ENCODE results near the gene ESPNL. TPM values are rescaled to one million over a fixed set of nuclear protein-coding genes. Genes with fewer than 3 reads are reported as not detected.
"Not testable (repeated sequence)": the region's sequence is repeated elsewhere in the genome, so short reads cannot be mapped to it uniquely, and the experiment has no call there.

Gene ESPNL
- total RNA-seq, 2 donors from 2014 or later, result 0.15 to 0.26 TPM

- intact Hi-C loops (cut with DNase I), result no loop called here
- ATAC-seq (peak in 1 of 2 donors; percentile 16), DNase-seq (peak; percentile 14)
These were observed 7.6 kb downstream of the ESPNL start for GRCh38 chr2:238107525-238108422.

GRCh38 chr2:238108423-238109183 is 8.5 kb downstream of the ESPNL start:
- peak; percentile 31 to 38 for ATAC-seq
- peak; percentile 18 for DNase-seq
- intact Hi-C loops (cut with DNase I), result no loop called here

GRCh38 chr2:238113611-238114010 is 13.5 kb downstream of the ESPNL start:
- DNase-seq (no peak), ATAC-seq (no peak)
- intact Hi-C loops (cut with DNase I), result no loop called here

GRCh38 chr2:238114331-238114841 is 14.2 kb downstream of the ESPNL start:
- intact Hi-C loops (cut with DNase I), result no loop called here
- ATAC-seq (no peak), DNase-seq (peak; percentile 12)

- DNase-seq, result no peak
- no peak for ATAC-seq
- intact Hi-C loops (cut with DNase I), result no loop called here
These were observed 14.9 kb downstream of the ESPNL start for GRCh38 chr2:238114851-238115660.

- DNase-seq; intact Hi-C loops (cut with DNase I); ATAC-seq: not testable (repeated sequence)
These were observed 15.6 kb downstream of the ESPNL start for GRCh38 chr2:238115709-238116108.

- intact Hi-C loops (cut with DNase I), result no loop called here
These were observed 16.4 kb downstream of the ESPNL start for GRCh38 chr2:238116298-238117198.

GRCh38 chr2:238117199-238118154 is 17.3 kb downstream of the ESPNL start:
- DNase-seq, result peak; percentile 14
- intact Hi-C loops (cut with DNase I), result no loop called here
- ATAC-seq, result no peak

More at GRCh38 chr2:238116298-238117198, 16.4 kb downstream of the ESPNL start:
- DNase-seq (peak; percentile 11), ATAC-seq (no peak)

GRCh38 chr2:238119756-238120462 is 19.8 kb downstream of the ESPNL start:
- intact Hi-C loops (cut with DNase I), result no loop called here
- ATAC-seq (no peak), DNase-seq (peak; percentile 14)

- intact Hi-C loops (cut with DNase I), result no loop called here
- DNase-seq (peak; percentile 30), ATAC-seq (peak; percentile 45 to 78)
These were observed 20.5 kb downstream of the ESPNL start for GRCh38 chr2:238120463-238121298.

- DNase-seq (peak; percentile 12), ATAC-seq (no peak)
- intact Hi-C loops (cut with DNase I), result no loop called here
These were observed 21.6 kb downstream of the ESPNL start for GRCh38 chr2:238121511-238122286.

GRCh38 chr2:238122287-238123217 is 22.4 kb downstream of the ESPNL start:
- intact Hi-C loops (cut with DNase I), result no loop called here
- ATAC-seq (no peak), DNase-seq (peak; percentile 14)

GRCh38 chr2:238123218-238123971 is 23.3 kb downstream of the ESPNL start:
- DNase-seq (peak; percentile 19), ATAC-seq (no peak)
- intact Hi-C loops (cut with DNase I), result no loop called here

Measured in left cardiac atrium (tissue), 4 donors.